Adipocyte (in vitro differentiated cells): ENCODE results near the gene ANKRD18B.
A peak's percentile ranks its signal among the peaks of the same experiment; 100 is the strongest.
"Not testable (repeated sequence)": the region's sequence is repeated elsewhere in the genome, so short reads cannot be mapped to it uniquely, and the experiment has no call there.

Experiments
- DNase-seq: peaks from one replicate; pipeline ENCODE4 v3.0.0-alpha.2; 2015; ENCODE audit warnings: low read depth
- H3K27me3 ChIP-seq: replicated peaks from 2 replicates; pipeline ENCODE4 v1.7.0; 2013; ENCODE audit warnings: mild to moderate bottlenecking, low read length, moderate library complexity; ENCODE audit not compliant: control insufficient read depth, insufficient read depth
- H3K36me3 ChIP-seq: 2 replicates; pipeline ENCODE4 v1.7.0; 2013; ENCODE audit warnings: low read length, mild to moderate bottlenecking, moderate library complexity; ENCODE audit not compliant: control insufficient read depth, insufficient read depth, severe bottlenecking
- H3K4me1 ChIP-seq: 2 replicates; pipeline ENCODE4 v1.7.0; 2013; ENCODE audit warnings: mild to moderate bottlenecking, low read length, moderate library complexity; ENCODE audit not compliant: control insufficient read depth, insufficient read depth
- H3K4me3 ChIP-seq: 2 replicates; pipeline ENCODE4 v1.7.0; 2013; ENCODE audit warnings: mild to moderate bottlenecking, low read length, moderate library complexity
- H3K9ac ChIP-seq: 2 replicates; pipeline ENCODE4 v1.7.0; 2013; ENCODE audit warnings: mild to moderate bottlenecking, low read length, moderate library complexity
- H3K9me3 ChIP-seq: 2 replicates; pipeline ENCODE4 v1.7.0; 2013; ENCODE audit warnings: mild to moderate bottlenecking, low read length, moderate library complexity; ENCODE audit not compliant: control insufficient read depth

Gene ANKRD18B

DNA sequence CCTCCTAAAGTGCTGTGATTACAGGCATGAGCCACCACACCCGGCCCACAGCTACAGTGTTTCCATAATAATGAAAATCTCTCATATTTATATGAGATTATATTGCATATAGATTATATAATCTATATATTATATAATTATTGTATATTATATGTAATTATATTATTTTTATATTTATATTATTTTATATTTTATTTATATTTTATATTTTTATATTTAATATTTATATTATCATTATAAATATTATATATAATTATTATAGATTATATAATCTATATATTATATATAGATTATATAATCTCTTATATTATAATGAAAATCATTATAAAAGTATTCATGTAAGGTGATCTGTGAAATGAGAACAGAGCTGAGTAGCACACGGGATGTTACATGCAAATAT, 11.5 kb downstream of the ANKRD18B start:
- no peaks in the 10 kb centered on the region for H3K4me1 ChIP-seq
- no peak overlapping the region for H3K9ac ChIP-seq
- no peaks in the 10 kb centered on the region for H3K9me3 ChIP-seq
- H3K27me3 ChIP-seq: no peaks in the 10 kb centered on the region
- H3K36me3 ChIP-seq: no peaks in the 10 kb centered on the region
- DNase-seq: no peak
- no peak overlapping the region for H3K4me3 ChIP-seq

DNA sequence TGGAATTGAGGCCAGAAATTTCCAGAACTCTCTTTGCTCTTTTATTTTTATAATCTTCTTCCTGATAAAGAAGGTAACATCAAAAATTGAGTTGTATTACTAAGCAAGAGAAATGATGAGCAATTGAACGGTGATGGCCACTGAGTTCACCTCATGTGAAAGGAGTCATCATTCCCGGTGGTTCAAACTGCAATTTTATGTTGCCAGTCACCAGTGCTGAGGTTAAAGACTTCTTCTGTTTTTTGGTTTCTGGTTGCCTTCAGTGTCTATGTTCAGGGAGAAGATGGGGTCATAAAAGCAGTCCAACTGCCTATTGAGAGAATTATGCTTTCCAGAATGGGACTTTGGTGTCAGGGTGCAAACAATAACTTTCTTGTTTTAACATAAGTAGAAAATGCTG, 19.4 kb downstream of the ANKRD18B start:
- H3K9me3 ChIP-seq, H3K4me3 ChIP-seq, H3K27me3 ChIP-seq, H3K36me3 ChIP-seq, H3K4me1 ChIP-seq, H3K9ac ChIP-seq, DNase-seq: not testable (repeated sequence)

DNA sequence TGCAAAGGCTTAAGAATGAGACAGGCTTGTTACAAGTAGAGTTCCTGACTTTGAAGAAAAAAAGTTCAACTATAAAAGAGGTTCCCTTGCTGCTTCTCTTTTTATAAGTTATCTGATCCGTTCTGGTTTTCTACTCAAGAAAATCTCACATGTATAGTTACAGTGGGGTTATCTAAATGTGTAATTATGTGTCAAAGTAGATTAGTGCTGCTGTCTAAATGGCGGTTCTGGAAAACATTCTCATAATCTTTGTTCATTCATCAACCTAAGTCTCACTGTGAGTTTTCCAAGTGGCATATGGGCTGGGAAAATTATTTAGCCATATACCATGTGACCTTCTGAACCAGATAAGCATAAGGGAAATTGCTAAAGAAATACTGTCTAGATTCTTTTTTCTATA, 21.7 kb downstream of the ANKRD18B start:
- not testable (repeated sequence) for H3K36me3 ChIP-seq, H3K9me3 ChIP-seq, H3K27me3 ChIP-seq, H3K4me3 ChIP-seq, H3K4me1 ChIP-seq, DNase-seq, H3K9ac ChIP-seq

DNA sequence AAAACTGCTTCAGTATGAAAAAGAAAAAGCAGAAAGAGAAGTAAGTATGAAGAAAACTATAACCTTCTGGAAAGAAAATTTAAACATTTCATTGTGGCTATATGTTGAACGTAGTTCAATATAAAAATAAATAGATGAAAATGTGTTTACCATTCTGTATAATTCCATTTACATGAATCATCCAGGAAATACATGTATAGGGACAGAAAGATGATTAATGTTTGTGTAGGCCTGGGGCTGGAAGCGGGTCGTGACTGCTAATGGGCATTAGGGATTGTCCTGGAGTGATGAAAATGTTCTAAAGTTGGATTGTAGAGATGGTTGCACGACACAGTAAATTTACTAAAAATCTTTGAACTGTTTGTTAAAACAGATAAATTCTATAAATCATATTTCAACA, 24.8 kb downstream of the ANKRD18B start:
- DNase-seq: peak; percentile 21
- not testable (repeated sequence) for H3K4me1 ChIP-seq, H3K4me3 ChIP-seq, H3K36me3 ChIP-seq, H3K27me3 ChIP-seq, H3K9ac ChIP-seq, H3K9me3 ChIP-seq

DNA sequence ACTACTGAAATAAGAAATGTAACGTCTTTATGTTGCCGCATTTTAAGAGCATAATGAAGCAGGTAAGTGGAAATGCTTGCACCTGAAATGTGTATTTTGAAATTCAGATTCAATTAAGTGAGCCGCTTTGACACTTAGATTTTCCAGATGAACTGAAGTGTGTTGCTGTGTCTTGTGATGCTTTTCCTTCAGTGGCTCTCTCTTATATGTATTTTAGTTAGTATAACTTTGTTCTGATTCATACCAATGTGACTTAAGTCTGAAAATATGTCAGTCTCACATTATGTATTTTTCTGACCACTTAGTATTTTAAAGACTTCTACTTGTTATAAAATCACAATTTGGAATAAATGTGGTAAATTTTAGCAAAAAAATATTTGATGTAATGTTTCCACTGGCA, 25.4 kb downstream of the ANKRD18B start:
- DNase-seq: peak; percentile 42
- not testable (repeated sequence) for H3K4me1 ChIP-seq, H3K4me3 ChIP-seq, H3K9me3 ChIP-seq, H3K36me3 ChIP-seq, H3K9ac ChIP-seq, H3K27me3 ChIP-seq

DNA sequence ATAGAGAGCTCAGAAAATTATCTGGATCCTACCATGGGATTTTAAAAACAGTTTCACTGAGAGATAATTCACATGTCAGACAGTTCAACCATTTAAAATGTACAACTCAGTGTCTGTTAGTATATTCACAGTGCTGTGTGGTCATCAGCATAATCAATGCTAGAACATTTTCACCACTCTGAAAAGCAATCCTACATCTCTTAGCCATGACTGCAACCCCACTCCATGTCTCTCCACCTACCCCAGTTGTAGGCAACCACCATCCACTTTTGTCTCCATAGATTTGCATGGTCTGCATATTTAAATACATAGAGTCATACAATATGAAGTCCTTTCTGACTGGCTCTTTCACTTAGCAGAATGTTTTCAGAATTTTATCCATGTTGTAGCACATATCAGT, 27.1 kb downstream of the ANKRD18B start:
- not testable (repeated sequence) for DNase-seq, H3K4me1 ChIP-seq, H3K4me3 ChIP-seq, H3K27me3 ChIP-seq, H3K36me3 ChIP-seq, H3K9ac ChIP-seq, H3K9me3 ChIP-seq

DNA sequence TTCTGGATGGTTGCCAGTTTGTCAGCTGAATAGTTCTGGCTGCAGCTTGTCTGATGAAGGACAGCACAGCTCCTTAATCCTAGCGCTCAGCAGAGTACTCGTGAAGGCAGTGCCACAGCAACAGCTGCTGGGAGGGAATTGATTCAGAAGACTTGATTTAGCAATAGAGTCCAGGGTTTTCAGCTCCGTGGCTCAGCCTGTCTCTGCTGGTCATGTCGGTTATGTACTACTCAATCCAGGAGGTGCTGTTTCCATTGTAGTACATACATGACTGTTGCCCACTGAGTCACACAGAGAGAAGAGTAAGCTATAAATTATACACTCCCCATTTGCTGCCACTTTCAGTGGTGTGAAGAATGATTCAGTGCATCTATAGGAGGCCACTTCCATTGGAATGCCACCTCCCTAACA, 28.3 kb downstream of the ANKRD18B start:
- peak; percentile 21 for DNase-seq
- not testable (repeated sequence) for H3K4me1 ChIP-seq, H3K9ac ChIP-seq, H3K4me3 ChIP-seq, H3K27me3 ChIP-seq, H3K9me3 ChIP-seq, H3K36me3 ChIP-seq

DNA sequence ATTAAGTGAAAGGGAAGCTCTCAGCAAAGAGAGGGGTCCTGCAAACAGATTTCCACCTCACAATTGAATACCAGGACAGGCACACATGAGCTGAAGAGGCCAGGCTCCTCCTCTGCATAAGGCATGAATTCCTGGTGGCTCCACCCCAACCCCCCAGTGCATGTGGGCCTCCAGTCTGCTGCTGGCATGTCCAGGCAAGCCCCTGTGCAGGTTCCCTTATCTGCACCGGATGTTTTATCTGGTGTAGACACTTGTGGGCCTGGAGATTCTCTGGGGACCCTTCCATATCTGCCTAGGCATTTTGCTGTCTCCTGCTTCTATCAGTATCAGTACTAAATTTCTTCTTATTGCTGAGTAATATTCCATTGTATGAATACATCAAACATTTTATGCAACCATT, 36.2 kb downstream of the ANKRD18B start:
- DNase-seq: peak; percentile 4
- H3K27me3 ChIP-seq, H3K9me3 ChIP-seq, H3K4me3 ChIP-seq, H3K36me3 ChIP-seq, H3K9ac ChIP-seq, H3K4me1 ChIP-seq: not testable (repeated sequence)

DNA sequence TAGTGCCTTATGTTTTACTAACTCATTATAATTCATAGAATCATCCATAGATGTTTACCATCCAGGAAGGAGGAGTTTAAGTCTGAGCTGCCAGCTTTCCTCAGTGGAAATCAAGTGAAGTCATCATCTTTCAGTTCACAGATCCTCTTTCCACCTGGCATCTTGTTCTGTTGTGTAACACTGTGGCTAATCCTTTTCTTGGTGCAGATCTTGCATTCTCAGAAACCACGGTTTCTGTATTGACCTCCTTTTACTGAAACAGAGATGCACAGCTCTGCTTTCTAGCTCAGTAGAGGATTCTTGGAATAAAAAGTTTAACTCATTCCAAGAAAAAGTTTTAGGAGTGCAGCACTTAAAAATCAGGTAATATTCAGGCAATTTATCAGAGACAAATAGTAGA, 38.1 kb downstream of the ANKRD18B start:
- H3K9me3 ChIP-seq, H3K9ac ChIP-seq, H3K4me1 ChIP-seq, H3K27me3 ChIP-seq, H3K36me3 ChIP-seq, H3K4me3 ChIP-seq: not testable (repeated sequence)
- DNase-seq: peak; percentile 35

DNA sequence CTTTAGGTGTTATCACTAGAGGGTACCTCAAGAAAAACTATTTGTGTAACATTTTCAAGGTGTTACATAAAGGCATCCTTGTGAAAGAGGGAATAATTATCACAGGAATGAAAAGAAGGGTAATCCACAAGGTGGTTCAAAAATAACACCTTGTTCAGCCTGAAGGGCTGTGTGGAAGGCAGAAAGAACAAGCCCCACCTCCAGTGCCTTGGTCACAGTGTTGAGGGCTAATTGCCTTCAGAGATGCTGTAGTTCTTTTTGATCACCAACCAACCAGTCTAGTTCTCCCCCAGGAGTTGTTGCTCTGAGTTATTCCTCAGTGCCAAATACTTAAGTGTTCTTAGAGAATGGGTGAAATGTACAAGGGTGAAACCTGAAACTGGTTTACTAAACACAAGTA, 43.7 kb downstream of the ANKRD18B start:
- not testable (repeated sequence) for H3K4me1 ChIP-seq

DNA sequence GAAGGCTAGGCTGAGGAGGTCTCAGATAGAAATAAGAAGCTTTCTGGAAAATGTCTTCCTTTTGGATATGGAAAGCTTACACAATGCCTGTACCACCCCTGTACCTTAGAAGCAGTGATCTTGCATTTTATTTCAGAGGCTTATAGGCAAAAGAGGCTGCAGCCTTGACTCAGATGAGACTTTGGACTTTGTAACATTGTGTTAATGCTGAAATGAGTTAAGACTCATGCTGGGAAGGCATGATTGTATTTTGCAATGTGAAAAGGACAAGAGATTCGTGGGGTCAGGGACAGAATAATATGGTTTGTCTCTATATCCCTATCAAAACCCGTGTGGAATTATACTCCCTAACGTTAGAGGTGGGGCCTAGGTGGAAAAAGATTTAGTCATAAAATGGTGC, 53.7 kb downstream of the ANKRD18B start:
- not testable (repeated sequence) for DNase-seq, H3K4me3 ChIP-seq, H3K4me1 ChIP-seq, H3K36me3 ChIP-seq, H3K27me3 ChIP-seq, H3K9ac ChIP-seq, H3K9me3 ChIP-seq

More for the DNA sequence above, 43.7 kb downstream of the ANKRD18B start:
- H3K9me3 ChIP-seq, H3K27me3 ChIP-seq, DNase-seq, H3K36me3 ChIP-seq, H3K4me3 ChIP-seq, H3K9ac ChIP-seq: not testable (repeated sequence)

DNA sequence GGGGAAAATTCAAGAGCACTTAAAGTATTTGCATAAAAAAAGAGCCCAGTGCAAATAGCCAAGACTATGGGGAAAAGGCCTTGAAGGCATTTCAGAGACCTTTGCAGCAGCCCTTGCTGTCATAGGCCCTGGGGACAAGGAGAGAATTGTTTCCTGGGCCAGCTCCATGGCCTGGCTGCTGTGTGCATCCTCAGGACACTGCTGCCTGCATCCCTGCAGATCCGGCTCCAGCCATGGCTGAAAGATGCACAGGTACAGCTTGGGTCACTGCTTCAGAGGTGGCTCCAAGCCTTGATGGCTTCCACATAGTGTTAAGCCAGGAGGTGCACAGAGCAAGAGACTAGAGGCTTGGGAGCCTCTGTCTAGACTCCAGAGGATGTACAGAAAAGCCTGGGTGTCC, 55.9 kb downstream of the ANKRD18B start:
- not testable (repeated sequence) for H3K4me3 ChIP-seq, H3K9ac ChIP-seq, H3K9me3 ChIP-seq, DNase-seq, H3K27me3 ChIP-seq, H3K36me3 ChIP-seq, H3K4me1 ChIP-seq
